Stimulated activated CD4-positive, alpha-beta T cell treated with anti-CD3 and anti-CD28 coated beads, Interleukin-12 subunit alpha, Interleukin-12 subunit beta, amount 100 ng/mL, for 24 hours (primary cell): ENCODE measurements around the gene EIPR1.

Experiments used
- DNase-seq, 2 experiments: peaks; one replicate each; pipeline ENCODE4 v3.0.0-alpha.2; 2020; ENCODE audit warnings: low read depth in 2 of 2

The EIPR1 gene

GRCh38 chr2:3176071-3176868 lies 201.3 kb downstream of the EIPR1 start:
- no peak for DNase-seq

GRCh38 chr2:3175568-3175955 lies 202.1 kb downstream of the EIPR1 start:
- no peak for DNase-seq

GRCh38 chr2:3174626-3175567 lies 202.7 kb downstream of the EIPR1 start:
- no peak for DNase-seq

- DNase-seq = no peak
These were observed 204.6 kb downstream of the EIPR1 start for GRCh38 chr2:3173031-3173430.

- DNase-seq = no peak
These were observed 205.2 kb downstream of the EIPR1 start for GRCh38 chr2:3172265-3172935.

GRCh38 chr2:3171564-3172264 lies 205.9 kb downstream of the EIPR1 start:
- DNase-seq = no peak

- no peak for DNase-seq
These were observed 206.7 kb downstream of the EIPR1 start for GRCh38 chr2:3170792-3171455.

- no peak for DNase-seq
These were observed 208.3 kb downstream of the EIPR1 start for GRCh38 chr2:3169106-3169870.

GRCh38 chr2:3168230-3168891 lies 209.3 kb downstream of the EIPR1 start:
- DNase-seq = no peak

- no peak for DNase-seq
These were observed 214.2 kb downstream of the EIPR1 start for GRCh38 chr2:3163401-3163800.

GRCh38 chr2:3162442-3163077 lies 215.1 kb downstream of the EIPR1 start:
- no peak for DNase-seq

- DNase-seq = no peak
These were observed 216.8 kb downstream of the EIPR1 start for GRCh38 chr2:3160751-3161330.

GRCh38 chr2:3159782-3160545 lies 217.7 kb downstream of the EIPR1 start:
- DNase-seq = no peak

- no peak for DNase-seq
These were observed 222.9 kb downstream of the EIPR1 start for GRCh38 chr2:3154700-3155099.

GRCh38 chr2:3154146-3154545 lies 223.5 kb downstream of the EIPR1 start:
- no peak for DNase-seq

GRCh38 chr2:3151153-3151918 lies 226.3 kb downstream of the EIPR1 start:
- DNase-seq = no peak
